ENCODE measurements around the gene GRK1.

DNA sequence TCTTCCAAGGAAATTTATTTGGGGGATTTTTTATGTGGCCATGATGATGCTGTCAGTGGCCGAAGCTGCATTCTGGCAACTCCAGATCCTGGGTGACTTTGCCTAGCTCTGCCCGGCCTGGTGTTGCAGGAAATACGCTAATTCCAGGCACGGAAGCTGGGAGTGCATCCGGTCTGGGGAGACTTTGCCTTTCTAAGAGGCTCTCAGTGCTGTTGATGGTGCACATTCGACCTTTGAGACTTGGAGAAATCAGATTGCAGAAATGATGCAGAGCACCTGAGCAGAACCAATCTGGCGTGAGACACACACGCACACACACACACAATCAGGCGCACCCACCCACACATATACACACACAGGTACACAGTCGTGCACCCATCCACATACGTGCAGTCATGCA, 86.2 kb downstream of the GRK1 start:
- TF ChIP-seq POLR2AphosphoS5 (IDR thresholded peaks at IDR 0.05): no peak
- TF ChIP-seq, protein P1, sequence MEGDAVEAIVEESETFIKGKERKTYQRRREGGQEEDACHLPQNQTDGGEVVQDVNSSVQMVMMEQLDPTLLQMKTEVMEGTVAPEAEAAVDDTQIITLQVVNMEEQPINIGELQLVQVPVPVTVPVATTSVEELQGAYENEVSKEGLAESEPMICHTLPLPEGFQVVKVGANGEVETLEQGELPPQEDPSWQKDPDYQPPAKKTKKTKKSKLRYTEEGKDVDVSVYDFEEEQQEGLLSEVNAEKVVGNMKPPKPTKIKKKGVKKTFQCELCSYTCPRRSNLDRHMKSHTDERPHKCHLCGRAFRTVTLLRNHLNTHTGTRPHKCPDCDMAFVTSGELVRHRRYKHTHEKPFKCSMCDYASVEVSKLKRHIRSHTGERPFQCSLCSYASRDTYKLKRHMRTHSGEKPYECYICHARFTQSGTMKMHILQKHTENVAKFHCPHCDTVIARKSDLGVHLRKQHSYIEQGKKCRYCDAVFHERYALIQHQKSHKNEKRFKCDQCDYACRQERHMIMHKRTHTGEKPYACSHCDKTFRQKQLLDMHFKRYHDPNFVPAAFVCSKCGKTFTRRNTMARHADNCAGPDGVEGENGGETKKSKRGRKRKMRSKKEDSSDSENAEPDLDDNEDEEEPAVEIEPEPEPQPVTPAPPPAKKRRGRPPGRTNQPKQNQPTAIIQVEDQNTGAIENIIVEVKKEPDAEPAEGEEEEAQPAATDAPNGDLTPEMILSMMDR (IDR thresholded peaks at IDR 0.05 in 8 of 11, conservative IDR thresholded peaks at IDR 0.05 in 3 of 11): no peak
